ENCODE results near the gene BAD. TPM values are rescaled to one million over a fixed set of nuclear protein-coding genes. Genes with fewer than 3 reads are reported as not detected.

Gene BAD
- total and polyA plus RNA-seq, 2 of the 13 experiments (the other 11 are each of a cell fraction or from before 2014, with no cell fraction given) = 17.9 to 28.5 TPM

GRCh38 chr11:64240435-64241240 lies 43.8 kb downstream of the BAD start, which contains the start of gene FKBP2 (continued):
- TF ChIP-seq KIAA2018 (CRISPR knock-in tag; IDR thresholded peaks at IDR 0.05; ENCODE audit: borderline replicate concordance) = peak; percentile 10; the same call in 1 of the 2 replicates
- TF ChIP-seq PAWR (CRISPR knock-in tag; IDR thresholded peaks at IDR 0.05; ENCODE audit: borderline replicate concordance) = no peak
- peak; percentile 29; the same call in 1 of the 2 replicates for TF ChIP-seq ZSCAN25 (CRISPR knock-in tag; IDR thresholded peaks at IDR 0.05)
- no peak; the same call in 1 of the 2 replicates for TF ChIP-seq ZNF616 (CRISPR knock-in tag; IDR thresholded peaks at IDR 0.05; ENCODE audit: low read depth)
- peak; percentile 40; the same call in 1 of the 2 replicates for TF ChIP-seq ZNF33B (CRISPR knock-in tag; IDR thresholded peaks at IDR 0.05)
- peak; percentile 62 for TF ChIP-seq MNT (IDR thresholded peaks at IDR 0.05)
- no peak for TF ChIP-seq ZNF367 (CRISPR knock-in tag; IDR thresholded peaks at IDR 0.05; ENCODE audit: borderline replicate concordance)
- TF ChIP-seq HNF1B (CRISPR knock-in tag; IDR thresholded peaks at IDR 0.05) = peak; percentile 93
- no peak for TF ChIP-seq ZNF558 (CRISPR knock-in tag; IDR thresholded peaks at IDR 0.05; ENCODE audit: borderline replicate concordance)
- TF ChIP-seq ZNF512B (CRISPR knock-in tag; IDR thresholded peaks at IDR 0.05; ENCODE audit: borderline replicate concordance) = no peak
- 0 out of 2 replicates have a peak, but pooled peaks have one; percentile 28 for TF ChIP-seq ZNF263 (CRISPR knock-in tag; IDR thresholded peaks at IDR 0.05)
- TF ChIP-seq NFE2L2 (IDR thresholded peaks at IDR 0.05; ENCODE audit: low read length) = no peak
